HEK293T (cell line): ENCODE data around the gene TOMM7.
"Not testable (repeated sequence)": the region's sequence is repeated elsewhere in the genome, so short reads cannot be mapped to it uniquely, and the experiment has no call there.

Source experiments
- CTCF ChIA-PET: fragments of 350-600 bp; formaldehyde crosslinking; extraction: SDS; loops from one replicate; lab custom pipeline; 2021; ENCODE audit warnings: antibody characterized with exemption, inconsistent platforms; lab: Yijun Ruan, JAX
- POLR2A ChIA-PET: fragments of 350-600 bp; formaldehyde crosslinking; extraction: SDS; loops from one replicate; lab custom pipeline; 2020; ENCODE audit warnings: antibody characterized with exemption, inconsistent platforms; lab: Yijun Ruan, JAX
- DNase-seq: peaks from one replicate; pipeline ENCODE4 v3.0.0; 2012; ENCODE audit warnings: mixed read lengths; ENCODE audit errors: extremely low spot score
- ARNT ChIP-seq: fragments of 450-650 bp; IDR thresholded peaks from 2 replicates; pipeline ENCODE4 v1.6.1; 2017; ENCODE audit warnings: mild to moderate bottlenecking
- BHLHE40 ChIP-seq: fragments of 450-650 bp; IDR thresholded peaks from 2 replicates; pipeline ENCODE4 v1.6.1; 2016; ENCODE audit warnings: mild to moderate bottlenecking, moderate library complexity, borderline replicate concordance
- CTBP1 ChIP-seq: fragments of 450-650 bp; IDR thresholded peaks from 2 replicates; pipeline ENCODE4 v1.6.1; 2016; ENCODE audit warnings: borderline replicate concordance
- ELF4 ChIP-seq: fragments of 450-650 bp; IDR thresholded peaks from 2 replicates; pipeline ENCODE4 v1.6.1; 2017; ENCODE audit warnings: antibody characterized with exemption
- FOXA1 ChIP-seq: fragments of 450-650 bp; IDR thresholded peaks from 2 replicates; pipeline ENCODE4 v1.6.1; 2016; ENCODE audit warnings: mild to moderate bottlenecking
- FOXK2 ChIP-seq: fragments of 450-650 bp; IDR thresholded peaks from 2 replicates; pipeline ENCODE4 v1.6.1; 2016; ENCODE audit warnings: mild to moderate bottlenecking
- FOXM1 ChIP-seq: fragments of 450-650 bp; IDR thresholded peaks from 2 replicates; pipeline ENCODE4 v1.6.1; 2017; ENCODE audit warnings: mild to moderate bottlenecking, borderline replicate concordance
- HDGF ChIP-seq: fragments of 450-650 bp; IDR thresholded peaks from 2 replicates; pipeline ENCODE4 v1.6.1; 2017; ENCODE audit warnings: antibody characterized with exemption, borderline replicate concordance
- L3MBTL2 ChIP-seq: fragments of 450-650 bp; conservative IDR thresholded peaks from 2 replicates; pipeline ENCODE4 v1.6.1; 2016; ENCODE audit warnings: mild to moderate bottlenecking
- LEF1 ChIP-seq: fragments of 450-650 bp; IDR thresholded peaks from 2 replicates; pipeline ENCODE4 v1.6.1; 2017; ENCODE audit warnings: mild to moderate bottlenecking, borderline replicate concordance
- NFRKB ChIP-seq: fragments of 450-650 bp; IDR thresholded peaks from 2 replicates; pipeline ENCODE4 v1.6.1; 2016; ENCODE audit warnings: mild to moderate bottlenecking, moderate library complexity
- SP1 ChIP-seq: fragments of 450-650 bp; IDR thresholded peaks from 2 replicates; pipeline ENCODE4 v1.6.1; 2017
- SUZ12 ChIP-seq: fragments of 450-650 bp; IDR thresholded peaks from 2 replicates; pipeline ENCODE4 v1.6.1; 2016; ENCODE audit warnings: mild to moderate bottlenecking
- TARDBP ChIP-seq: fragments of 450-650 bp; IDR thresholded peaks from 2 replicates; pipeline ENCODE4 v1.6.1; 2016
- ZNF384 ChIP-seq: fragments of 450-650 bp; IDR thresholded peaks from 2 replicates; pipeline ENCODE4 v1.6.1; 2016
- TF ChIP-seq, protein P1 (sequence below): fragments of 450-650 bp; IDR thresholded peaks from 2 replicates; pipeline ENCODE4 v1.6.1; 2016

The TOMM7 gene

GRCh38 chr7:22851145-22851544 lies 28.5 kb upstream of the TOMM7 start:
- CTCF ChIA-PET, result no interaction called here
- POLR2A ChIA-PET, result no interaction called here
- TF ChIP-seq, protein P1, sequence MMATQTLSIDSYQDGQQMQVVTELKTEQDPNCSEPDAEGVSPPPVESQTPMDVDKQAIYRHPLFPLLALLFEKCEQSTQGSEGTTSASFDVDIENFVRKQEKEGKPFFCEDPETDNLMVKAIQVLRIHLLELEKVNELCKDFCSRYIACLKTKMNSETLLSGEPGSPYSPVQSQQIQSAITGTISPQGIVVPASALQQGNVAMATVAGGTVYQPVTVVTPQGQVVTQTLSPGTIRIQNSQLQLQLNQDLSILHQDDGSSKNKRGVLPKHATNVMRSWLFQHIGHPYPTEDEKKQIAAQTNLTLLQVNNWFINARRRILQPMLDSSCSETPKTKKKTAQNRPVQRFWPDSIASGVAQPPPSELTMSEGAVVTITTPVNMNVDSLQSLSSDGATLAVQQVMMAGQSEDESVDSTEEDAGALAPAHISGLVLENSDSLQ, result no peak
- no peak for TF ChIP-seq CTBP1
- TF ChIP-seq FOXK2, result no peak
- TF ChIP-seq ELF4, result no peak
- TF ChIP-seq ARNT, result no peak
- no peak for TF ChIP-seq SUZ12
- no peak for TF ChIP-seq L3MBTL2
- no peak for TF ChIP-seq SP1
- TF ChIP-seq BHLHE40, result no peak
- no peak for DNase-seq

DNA sequence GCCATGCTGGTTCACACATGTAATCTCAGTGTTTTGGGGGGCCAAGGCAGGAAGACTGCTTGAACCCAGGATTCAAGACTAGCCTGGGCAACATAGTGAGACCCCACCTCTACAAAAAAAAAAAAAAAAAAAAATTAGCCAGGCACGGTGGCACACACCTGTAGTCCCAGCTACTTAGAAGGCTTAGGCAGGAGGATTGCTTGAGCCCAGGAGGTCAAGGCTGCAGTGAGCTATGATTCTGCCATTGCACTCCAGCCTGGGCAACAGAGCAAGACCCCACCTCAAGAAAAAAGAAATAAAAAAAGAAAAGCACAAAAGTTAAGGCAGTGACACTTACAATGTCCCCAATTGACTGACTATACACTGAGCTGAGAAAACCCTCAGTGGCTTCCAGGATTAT lies 27.7 kb upstream of the TOMM7 start:
- DNase-seq, POLR2A ChIA-PET, CTCF ChIA-PET: not testable (repeated sequence)

- ChIA-PET POLR2A (no interaction called here), CTCF (no interaction called here)
- TF ChIP-seq NFRKB (no peak), FOXA1 (no peak), BHLHE40 (no peak), LEF1 (no peak), FOXK2 (no peak), SUZ12 (no peak), FOXM1 (no peak), ZNF384 (no peak), CTBP1 (no peak), ELF4 (no peak)
- TF ChIP-seq, protein P1, result no peak
- no peak for DNase-seq
These were observed 27.0 kb upstream of the TOMM7 start for GRCh38 chr7:22849662-22850061.

DNA sequence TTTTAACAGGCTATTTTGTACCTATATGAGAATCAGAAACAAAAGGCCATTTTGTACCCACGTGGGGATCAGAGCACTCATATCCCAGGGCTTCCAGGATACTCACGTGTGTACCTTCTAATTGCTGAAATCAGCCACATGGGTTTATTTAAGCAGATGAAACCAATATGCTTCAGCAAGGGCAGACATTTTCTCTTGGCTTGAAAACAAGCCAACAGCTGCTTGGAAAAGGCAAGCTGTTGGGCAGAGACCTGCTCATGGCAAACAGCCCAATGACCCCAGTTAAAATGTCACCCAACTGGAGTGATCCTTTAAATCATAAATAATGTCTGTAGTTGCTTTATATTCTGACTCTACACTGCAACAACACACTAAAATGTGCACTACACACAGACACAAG lies 26.5 kb upstream of the TOMM7 start:
- POLR2A ChIA-PET, result no interaction called here
- CTCF ChIA-PET, result no interaction called here
- DNase-seq, result no peak
- TF ChIP-seq ELF4, result no peak
- TF ChIP-seq ARNT, result no peak
- TF ChIP-seq ZNF384, result no peak

DNA sequence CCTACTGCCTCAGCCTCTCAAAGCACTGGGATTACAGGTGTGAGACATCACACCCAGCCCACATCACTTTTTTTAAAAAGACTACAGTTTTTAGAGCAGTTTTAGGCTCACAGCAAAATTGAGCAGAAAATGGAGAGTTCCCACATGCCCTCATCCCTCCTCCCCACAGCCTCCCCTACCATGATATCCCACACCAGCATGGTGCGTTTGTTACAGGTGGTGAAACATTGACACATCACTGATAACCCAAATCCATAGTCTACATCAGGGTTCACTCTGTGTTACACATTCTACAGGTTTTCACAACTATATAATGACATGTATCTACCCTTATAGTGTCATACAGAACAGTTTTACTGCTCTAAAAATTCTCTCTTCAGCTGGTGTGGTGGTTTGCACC lies 24.3 kb upstream of the TOMM7 start:
- ChIA-PET POLR2A (no interaction called here), CTCF (no interaction called here)
- no peak for DNase-seq
- TF ChIP-seq NFRKB, result no peak
- no peak for TF ChIP-seq TARDBP
- TF ChIP-seq SP1, result no peak
- no peak for TF ChIP-seq ZNF384
- no peak for TF ChIP-seq BHLHE40
- TF ChIP-seq CTBP1, result no peak
- no peak for TF ChIP-seq ARNT

DNA sequence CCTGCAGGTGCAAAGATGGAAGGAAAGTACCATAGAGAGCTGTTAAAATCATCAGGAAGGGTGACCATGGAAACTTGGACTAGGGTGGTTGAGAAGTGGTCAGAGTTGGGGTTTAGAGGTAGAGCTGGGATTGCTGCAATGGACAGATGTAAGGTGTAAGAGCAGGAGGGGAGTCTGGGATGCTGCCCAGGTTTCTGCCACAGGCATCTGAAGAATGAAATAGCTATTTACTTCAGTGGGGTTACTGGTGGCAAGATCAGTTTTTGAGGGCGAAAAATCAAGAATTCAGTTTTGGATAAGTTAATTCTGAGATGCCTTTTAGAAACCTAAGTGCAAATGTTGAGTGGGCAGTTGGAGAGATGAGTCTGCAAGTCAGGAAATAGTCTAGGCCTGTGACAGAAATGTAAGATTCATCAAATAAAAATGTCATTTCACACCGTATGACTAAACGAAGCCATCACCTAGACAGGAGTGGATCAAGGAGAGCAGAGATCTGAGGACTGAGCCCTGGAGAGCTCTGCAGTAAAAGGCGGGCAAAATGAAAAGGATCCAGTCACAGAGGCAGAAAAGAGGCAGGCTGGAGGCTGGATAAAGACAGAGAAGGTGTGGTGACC lies 22.7 kb upstream of the TOMM7 start:
- ChIA-PET POLR2A (no interaction called here), CTCF (no interaction called here)
- no peak for TF ChIP-seq BHLHE40
- TF ChIP-seq ELF4, result no peak
- TF ChIP-seq L3MBTL2, result no peak
- TF ChIP-seq ZNF384, result no peak
- TF ChIP-seq TARDBP, result no peak
- TF ChIP-seq FOXK2, result no peak
- no peak for TF ChIP-seq FOXA1
- no peak for TF ChIP-seq CTBP1
- no peak for TF ChIP-seq ARNT
- TF ChIP-seq LEF1, result no peak
- TF ChIP-seq, protein P1, result no peak
- no peak for TF ChIP-seq HDGF
- no peak for TF ChIP-seq SP1
- TF ChIP-seq SUZ12, result no peak
- TF ChIP-seq NFRKB, result no peak
- TF ChIP-seq FOXM1, result no peak
- DNase-seq, result no peak

DNA sequence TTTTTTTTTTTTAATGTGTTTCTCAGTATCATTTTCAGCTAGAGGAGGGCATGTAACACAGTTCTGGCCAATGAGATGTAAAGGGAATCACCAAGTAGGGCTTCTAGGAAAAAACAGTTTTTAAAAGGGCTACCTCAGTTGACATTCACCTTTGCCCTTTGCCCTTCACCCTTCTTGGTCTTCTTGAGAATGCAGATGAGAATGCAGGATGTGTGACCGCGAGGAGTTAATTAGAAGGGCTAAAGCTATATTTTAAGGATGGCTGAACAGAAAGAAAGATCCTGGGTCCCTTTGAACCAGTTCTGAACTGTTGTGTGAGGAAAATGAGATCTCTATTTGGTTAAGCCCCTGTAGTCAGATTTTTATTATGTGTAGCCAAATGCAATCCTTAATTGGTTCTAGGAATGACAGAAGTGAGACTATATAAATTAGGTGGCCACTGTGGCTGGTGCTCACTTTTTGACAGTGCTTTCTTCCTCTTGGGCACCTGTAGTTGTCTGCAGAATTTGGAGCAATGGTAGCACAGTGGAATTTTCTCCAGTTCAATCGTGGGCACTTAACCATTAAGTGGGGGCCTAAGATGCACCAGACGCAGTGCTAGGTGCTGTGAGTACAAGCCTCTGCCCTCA lies 21.1 kb upstream of the TOMM7 start:
- TF ChIP-seq, protein P1, result no peak
- TF ChIP-seq FOXA1 (no peak), ZNF384 (no peak)
- POLR2A ChIA-PET, result no interaction called here
- CTCF ChIA-PET, result no interaction called here
- no peak for DNase-seq
